Caco-2 (cell line): ENCODE data around the gene PTPN14. TPM values are rescaled to one million over a fixed set of nuclear protein-coding genes. Genes with fewer than 3 reads are reported as not detected.

Source experiments
- BruUV-seq: library from RNA; stranded (reverse); fragments of 400-500 nt; replicated peaks from 2 replicates; lab custom pipeline; 2021; lab: Mats Ljungman, UMichigan
- CTCF ChIA-PET: fragments of 300-600 bp; sonication (Branson Sonifier 250); formaldehyde crosslinking; loops from one replicate; lab custom pipeline; 2022; ENCODE audit warnings: antibody characterized with exemption; lab: Charles Lee
- POLR2A ChIA-PET: fragments of 300-600 bp; sonication (Branson Sonifier 250); formaldehyde crosslinking; loops from one replicate; lab custom pipeline; 2022; ENCODE audit warnings: antibody characterized with exemption; lab: Charles Lee
- DNase-seq, 2 experiments: peaks; one replicate each; pipeline versions ENCODE4 v3.0.0 to v3.0.0-alpha.2; 2020 to 2022
- H3K27me3 ChIP-seq: replicated peaks from 2 replicates; pipeline ENCODE4 v1.6.0; 2011; ENCODE audit warnings: low read length; ENCODE audit not compliant: control insufficient read depth, insufficient read depth
- H3K36me3 ChIP-seq: 2 replicates; pipeline ENCODE4 v1.5.1; 2011; ENCODE audit warnings: low read length; ENCODE audit not compliant: control insufficient read depth, insufficient read depth
- H3K4me1 ChIP-seq: fragments of 250-450 bp; sonication (Bioruptor Pico); 2 replicates; pipeline ENCODE4 v1.5.1; 2020; ENCODE audit warnings: mild to moderate bottlenecking
- H3K4me3 ChIP-seq: 2 replicates; pipeline ENCODE4 v1.5.1; 2011; ENCODE audit warnings: low read depth, mild to moderate bottlenecking, control low read depth, low read length
- H3K9me3 ChIP-seq: fragments of 250-450 bp; sonication (Bioruptor Pico); 2 replicates; pipeline ENCODE4 v1.5.1; 2020; ENCODE audit warnings: mild to moderate bottlenecking, moderate library complexity
- H3K27ac Mint-ChIP-seq: one replicate; pipeline ENCODE4 v1.8.0; 2022; ENCODE audit warnings: mixed read lengths; ENCODE audit not compliant: unreplicated experiment
- H3K27me3 Mint-ChIP-seq: one replicate; pipeline ENCODE4 v1.8.0; 2022; ENCODE audit warnings: mixed read lengths; ENCODE audit not compliant: insufficient read depth, unreplicated experiment
- H3K36me3 Mint-ChIP-seq: one replicate; pipeline ENCODE4 v1.8.0; 2022; ENCODE audit warnings: mild to moderate bottlenecking, mixed read lengths; ENCODE audit not compliant: insufficient read depth, unreplicated experiment
- H3K4me1 Mint-ChIP-seq: one replicate; pipeline ENCODE4 v1.8.0; 2022; ENCODE audit warnings: low read depth, mixed read lengths; ENCODE audit not compliant: unreplicated experiment
- H3K4me3 Mint-ChIP-seq: one replicate; pipeline ENCODE4 v1.8.0; 2022; ENCODE audit warnings: mild to moderate bottlenecking, moderate library complexity, mixed read lengths; ENCODE audit not compliant: unreplicated experiment
- H3K9me3 Mint-ChIP-seq: one replicate; pipeline ENCODE4 v1.8.0; 2022; ENCODE audit warnings: mixed read lengths; ENCODE audit not compliant: unreplicated experiment
- intact Hi-C: fragments of 100-400 bp; cut with micrococcal nuclease; formaldehyde crosslinking; loops from one replicate; pipeline ENCODE4 v1.10.0; 2022; ENCODE audit not compliant: unreplicated experiment
- total RNA-seq: library from RNA; stranded (reverse); gene quantifications from 2 replicates; pipeline ENCODE4 v1.2.3, GENCODE V29; 2022
- TF ChIP-seq, protein P1 (sequence below), 2 experiments: fragments of 200-600 bp in 1 of 2; IDR thresholded peaks; 1 replicate in 1 of 2; 2 replicates in 1 of 2; pipeline versions ENCODE4 v1.5.1 to v1.8.0; 2011 to 2022; ENCODE audit warnings: antibody characterized with exemption in 1 of 2, control low read depth in 1 of 2, inconsistent platforms in 1 of 2, low read depth in 1 of 2, low read length in 1 of 2, mild to moderate bottlenecking in 1 of 2, moderate library complexity in 1 of 2; ENCODE audit not compliant: insufficient read depth in 1 of 2, severe bottlenecking in 1 of 2, unreplicated experiment in 1 of 2

PTPN14 gene
- total RNA-seq, 1 experiment from 2014 or later, result 103 TPM

DNA sequence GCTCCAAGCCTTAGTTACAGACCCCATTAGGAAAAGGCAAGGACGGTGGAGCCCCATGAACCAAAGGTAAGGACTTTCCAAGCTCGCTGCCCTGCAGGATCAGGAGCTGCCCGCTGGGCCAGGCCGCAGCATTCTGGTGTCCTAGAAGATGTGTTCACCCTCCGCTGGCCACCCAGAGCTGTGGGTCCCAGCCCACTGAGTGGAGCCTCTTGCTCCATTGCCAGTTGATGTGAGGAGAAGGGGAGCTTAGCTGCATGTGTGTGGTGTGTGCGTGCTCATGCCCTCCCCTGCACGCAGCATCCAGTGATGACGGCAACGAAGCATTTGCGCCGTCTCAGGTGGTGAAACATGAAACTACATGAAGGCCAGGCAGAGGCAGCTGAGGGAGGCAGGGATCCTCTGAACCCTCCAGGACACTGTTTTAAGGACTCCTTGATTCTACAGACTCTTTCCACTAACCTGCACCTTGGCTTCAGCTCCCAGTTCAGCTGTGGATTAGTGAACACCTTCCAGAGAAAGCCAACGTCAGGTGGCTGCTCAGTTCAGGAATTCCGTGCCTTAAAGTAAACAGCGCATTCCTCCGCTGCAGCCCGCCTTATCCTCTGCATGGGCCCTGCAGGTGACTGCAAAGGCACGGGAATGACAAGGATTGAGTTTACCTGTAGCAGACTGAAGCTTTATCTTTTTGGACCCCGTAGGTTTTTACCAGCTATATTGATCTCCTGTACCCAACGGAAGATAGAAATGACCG lies 221.8 kb downstream of the PTPN14 start:
- CTCF ChIA-PET, result interaction anchor here (0.7 to 4.3 kb wide), 19 partner anchors 10 to 298 kb away, joined by 3 to 99 read pairs (median 4); partner anchors contain the start of gene SMYD2
- no peaks in the 10 kb centered on the region for H3K27me3 Mint-ChIP-seq
- POLR2A ChIA-PET, result interaction anchor here (0.6 to 0.8 kb wide), 2 partner anchors 20 to 668 kb away, joined by 3 to 16 read pairs; no protein-coding TSS in a partner anchor
- H3K36me3 Mint-ChIP-seq, result peaks cover 98% of the 10 kb centered on the region
- peaks cover 6% of the 10 kb centered on the region for H3K36me3 ChIP-seq
- TF ChIP-seq, protein P1, sequence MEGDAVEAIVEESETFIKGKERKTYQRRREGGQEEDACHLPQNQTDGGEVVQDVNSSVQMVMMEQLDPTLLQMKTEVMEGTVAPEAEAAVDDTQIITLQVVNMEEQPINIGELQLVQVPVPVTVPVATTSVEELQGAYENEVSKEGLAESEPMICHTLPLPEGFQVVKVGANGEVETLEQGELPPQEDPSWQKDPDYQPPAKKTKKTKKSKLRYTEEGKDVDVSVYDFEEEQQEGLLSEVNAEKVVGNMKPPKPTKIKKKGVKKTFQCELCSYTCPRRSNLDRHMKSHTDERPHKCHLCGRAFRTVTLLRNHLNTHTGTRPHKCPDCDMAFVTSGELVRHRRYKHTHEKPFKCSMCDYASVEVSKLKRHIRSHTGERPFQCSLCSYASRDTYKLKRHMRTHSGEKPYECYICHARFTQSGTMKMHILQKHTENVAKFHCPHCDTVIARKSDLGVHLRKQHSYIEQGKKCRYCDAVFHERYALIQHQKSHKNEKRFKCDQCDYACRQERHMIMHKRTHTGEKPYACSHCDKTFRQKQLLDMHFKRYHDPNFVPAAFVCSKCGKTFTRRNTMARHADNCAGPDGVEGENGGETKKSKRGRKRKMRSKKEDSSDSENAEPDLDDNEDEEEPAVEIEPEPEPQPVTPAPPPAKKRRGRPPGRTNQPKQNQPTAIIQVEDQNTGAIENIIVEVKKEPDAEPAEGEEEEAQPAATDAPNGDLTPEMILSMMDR (IDR thresholded peaks at IDR 0.05; ENCODE audit: insufficient read depth in 1 of 2, low read depth in 1 of 2, low read length in 1 of 2, severe bottlenecking in 1 of 2, unreplicated experiment in 1 of 2), result peak in 1 of 2 experiments; percentile 0
- no peaks in the 10 kb centered on the region for H3K9me3 ChIP-seq
- intact Hi-C loops, result loop anchor here (1.0 to 10.0 kb wide), 4 partner anchors 59 to 1205 kb away; partner anchors contain the start of gene CENPF
- TSS peak; percentile 43 for BruUV-seq
- H3K4me1 ChIP-seq, result peaks cover 32% of the 10 kb centered on the region
- peak overlapping the region; percentile 63 for H3K27ac Mint-ChIP-seq
- no peaks in the 10 kb centered on the region for H3K9me3 Mint-ChIP-seq
- peaks cover 55% of the 10 kb centered on the region for H3K4me1 Mint-ChIP-seq
- H3K27me3 ChIP-seq, result no peaks in the 10 kb centered on the region
- H3K4me3 ChIP-seq, result no peak overlapping the region
- peak overlapping the region; percentile 56 for H3K4me3 Mint-ChIP-seq
- DNase-seq, result peak; percentile 63 to 68

DNA sequence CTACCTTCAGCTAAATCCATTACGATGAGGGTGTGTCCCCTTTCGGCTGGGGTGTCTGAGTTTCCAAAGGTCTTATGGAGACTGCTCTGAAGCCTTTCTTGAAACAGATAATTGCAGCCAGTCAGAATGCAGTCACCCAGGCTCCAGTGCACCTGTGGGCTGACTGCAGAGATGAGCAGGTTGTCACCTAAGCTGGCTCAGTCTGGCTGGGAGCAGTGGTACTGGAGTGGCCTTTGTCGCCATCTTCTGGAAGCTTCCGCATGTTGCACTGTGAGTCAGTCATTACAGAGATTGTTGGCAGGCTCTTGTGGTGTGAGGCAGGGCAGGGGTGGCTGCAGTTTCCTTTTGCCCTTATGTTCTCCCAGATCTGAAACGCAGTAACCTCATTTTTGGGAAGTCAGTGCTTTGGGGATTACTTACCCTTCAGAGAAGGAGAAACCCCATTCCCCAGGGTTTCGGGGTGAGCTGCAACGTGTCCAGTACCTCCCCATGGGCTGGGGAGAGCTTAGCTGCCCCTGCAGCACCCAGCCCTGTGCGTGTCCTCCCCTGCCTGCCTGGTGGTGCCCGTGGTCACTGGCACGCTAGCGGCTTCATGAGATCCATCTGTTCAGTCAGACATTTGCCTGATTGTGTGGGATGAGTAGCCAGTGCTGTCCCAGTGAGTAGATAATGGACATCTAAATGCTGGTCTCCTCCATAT lies 222.5 kb downstream of the PTPN14 start:
- Mint-ChIP-seq H3K4me3 (peak overlapping the region; percentile 44), H3K4me1 (peaks cover 55% of the 10 kb centered on the region), H3K27me3 (no peaks in the 10 kb centered on the region), H3K9me3 (no peaks in the 10 kb centered on the region), H3K27ac (peak overlapping the region; percentile 63), H3K36me3 (peaks cover 98% of the 10 kb centered on the region)
- H3K4me3 ChIP-seq, result no peak overlapping the region
- TF ChIP-seq, protein P1 (IDR thresholded peaks at IDR 0.05; ENCODE audit: insufficient read depth in 1 of 2, low read depth in 1 of 2, low read length in 1 of 2, severe bottlenecking in 1 of 2, unreplicated experiment in 1 of 2), result peak; percentile 93
- H3K4me1 ChIP-seq, result peaks cover 32% of the 10 kb centered on the region
- POLR2A ChIA-PET, result interaction anchor here (0.8 to 0.9 kb wide), 2 partner anchors 21 to 98 kb away, joined by 3 to 4 read pairs; no protein-coding TSS in a partner anchor
- no peaks in the 10 kb centered on the region for H3K9me3 ChIP-seq
- peak; percentile 86 to 88 for DNase-seq
- CTCF ChIA-PET, result interaction anchor here (0.6 to 4.3 kb wide), 19 partner anchors 11 to 298 kb away, joined by 3 to 99 read pairs (median 5); partner anchors contain the start of gene SMYD2
- intact Hi-C loops, result loop anchor here (1.0 to 10.0 kb wide), 4 partner anchors 58 to 1204 kb away; no protein-coding TSS in a partner anchor
- no peaks in the 10 kb centered on the region for H3K27me3 ChIP-seq
- BruUV-seq, result no TSS peak
- H3K36me3 ChIP-seq, result peaks cover 3% of the 10 kb centered on the region; the same call in 1 of the 2 replicates

DNA sequence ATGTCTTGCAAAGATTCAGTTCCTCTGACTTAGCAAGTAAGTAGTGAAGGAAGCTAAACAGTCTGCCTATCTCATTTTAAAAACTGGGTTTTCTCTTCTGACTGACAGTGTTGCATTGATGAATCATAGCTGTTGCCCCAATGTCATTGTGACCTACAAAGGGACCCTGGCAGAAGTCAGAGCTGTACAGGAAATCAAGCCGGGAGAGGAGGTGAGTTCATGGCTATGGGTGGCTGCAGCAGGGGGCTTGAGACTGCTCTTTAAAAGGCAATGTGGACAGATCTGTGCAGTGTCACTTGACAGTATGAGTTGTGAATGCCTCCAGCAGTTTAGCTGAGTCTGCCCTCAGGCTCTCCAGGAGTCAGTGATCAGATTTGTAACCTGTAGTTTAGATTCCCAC lies 223.9 kb downstream of the PTPN14 start:
- Histone ChIP-seq H3K27me3 (no peaks in the 10 kb centered on the region), H3K36me3 (0 out of 2 replicates have a peak, but pooled peaks cover 2% of the 10 kb centered on the region), H3K4me3 (no peak overlapping the region), H3K9me3 (no peaks in the 10 kb centered on the region), H3K4me1 (peaks cover 25% of the 10 kb centered on the region)
- ChIA-PET POLR2A (interaction anchor here (0.6 to 1.1 kb wide), 2 partner anchors 47 to 417 kb away, joined by 3 to 5 read pairs; partner anchors contain the start of gene SMYD2), CTCF (interaction anchor here (0.5 to 4.3 kb wide), 5 partner anchors 22 to 1202 kb away, joined by 3 to 99 read pairs (median 9); no protein-coding TSS in a partner anchor)
- Mint-ChIP-seq H3K36me3 (peaks cover 99% of the 10 kb centered on the region), H3K27ac (peak overlapping the region; percentile 63), H3K27me3 (no peaks in the 10 kb centered on the region), H3K4me3 (no peak overlapping the region), H3K4me1 (peaks cover 48% of the 10 kb centered on the region), H3K9me3 (no peaks in the 10 kb centered on the region)
- intact Hi-C loops, result loop anchor here (10.0 kb wide), 1 partner anchor 1203 kb away; no protein-coding TSS in a partner anchor
- no TSS peak for BruUV-seq
- no peak for DNase-seq
- TF ChIP-seq, protein P1 (IDR thresholded peaks at IDR 0.05; ENCODE audit: insufficient read depth in 1 of 2, low read depth in 1 of 2, low read length in 1 of 2, severe bottlenecking in 1 of 2, unreplicated experiment in 1 of 2), result no peak
